GM12892 (cell line): ENCODE results near the gene CFAP157.

Experiments used
- POLR2AphosphoS5 ChIP-seq: IDR thresholded peaks from 2 replicates; pipeline ENCODE4 v1.6.1; 2011; ENCODE audit warnings: low read depth, low read length, control low read depth
- TAF1 ChIP-seq: IDR thresholded peaks from 2 replicates; pipeline ENCODE4 v1.6.1; 2011; ENCODE audit warnings: low read depth, mild to moderate bottlenecking, control low read depth, low read length, borderline replicate concordance

DNA sequence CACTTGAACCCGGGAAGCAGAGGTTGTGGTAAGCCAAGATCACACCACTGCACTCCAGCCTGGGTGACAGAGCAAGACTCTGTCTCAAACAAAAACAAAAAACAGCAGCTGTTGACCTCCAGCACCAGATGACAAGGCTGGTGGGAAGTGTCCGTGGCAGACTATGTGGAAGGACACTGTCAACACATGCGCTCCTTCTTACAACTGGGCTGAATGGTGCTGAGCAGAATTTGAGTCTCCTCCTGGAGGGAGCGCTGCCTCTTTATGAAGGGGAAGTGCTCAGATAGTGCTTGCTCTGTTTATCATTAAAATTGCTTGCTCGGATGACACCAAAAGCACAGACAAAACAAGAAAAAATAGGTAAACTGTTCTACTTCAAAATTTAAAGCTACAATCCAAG, 9.2 kb upstream of the CFAP157 start:
- TF ChIP-seq TAF1 (no peak), POLR2AphosphoS5 (no peak)
